Endodermal cell (in vitro differentiated cells): ENCODE data around the gene CCL3. TPM values are rescaled to one million over a fixed set of nuclear protein-coding genes. Genes with fewer than 3 reads are reported as not detected.

Experiments
- DNase-seq: peaks from one replicate; pipeline ENCODE4 v3.0.0-alpha.2; 2017
- H3K27ac ChIP-seq: 2 replicates; pipeline ENCODE4 v1.5.1; 2013; ENCODE audit warnings: mild to moderate bottlenecking, low read depth, low read length, moderate library complexity
- H3K27me3 ChIP-seq: 2 replicates; pipeline ENCODE4 v1.6.1; 2013; ENCODE audit warnings: mild to moderate bottlenecking, low read length, moderate library complexity; ENCODE audit not compliant: insufficient read depth, control insufficient read depth, poor library complexity, severe bottlenecking
- H3K36me3 ChIP-seq: 2 replicates; pipeline ENCODE4 v1.7.0; 2013; ENCODE audit warnings: mild to moderate bottlenecking, low read length, moderate library complexity; ENCODE audit not compliant: control insufficient read depth, insufficient read depth
- H3K4me1 ChIP-seq: one replicate; pipeline ENCODE4 v1.7.0; 2013; ENCODE audit warnings: low read length; ENCODE audit not compliant: control insufficient read depth, insufficient read depth
- H3K4me3 ChIP-seq: 2 replicates; pipeline ENCODE4 v1.5.1; 2013; ENCODE audit warnings: mild to moderate bottlenecking, low read length, moderate library complexity
- H3K9ac ChIP-seq: 2 replicates; pipeline ENCODE4 v1.6.1; 2013; ENCODE audit warnings: mild to moderate bottlenecking, low read length, moderate library complexity; ENCODE audit not compliant: poor library complexity, severe bottlenecking; ENCODE audit errors: extremely low read depth
- H3K9me3 ChIP-seq: 2 replicates; pipeline ENCODE4 v1.6.1; 2013; ENCODE audit warnings: mild to moderate bottlenecking, low read length, moderate library complexity; ENCODE audit not compliant: control insufficient read depth
- H3K27ac Mint-ChIP-seq: 2 replicates; pipeline ENCODE4 v1.8.0; 2020; ENCODE audit warnings: mixed read lengths
- H3K27me3 Mint-ChIP-seq: 2 replicates; pipeline ENCODE4 v1.8.0; 2021; ENCODE audit warnings: mild to moderate bottlenecking, mixed read lengths; ENCODE audit not compliant: insufficient read depth
- H3K36me3 Mint-ChIP-seq: 2 replicates; pipeline ENCODE4 v1.8.0; 2020; ENCODE audit warnings: low read depth, mixed read lengths
- H3K4me1 Mint-ChIP-seq: 2 replicates; pipeline ENCODE4 v1.8.0; 2020; ENCODE audit warnings: mixed read lengths
- H3K4me3 Mint-ChIP-seq: 2 replicates; pipeline ENCODE4 v1.8.0; 2020; ENCODE audit warnings: mild to moderate bottlenecking, moderate library complexity, mixed read lengths
- H3K9me3 Mint-ChIP-seq: 2 replicates; pipeline ENCODE4 v1.8.0; 2020; ENCODE audit warnings: mild to moderate bottlenecking, mixed read lengths
- CTCF ChIP-seq: fragments of 200-600 bp; sonication (generic); conservative IDR thresholded peaks from 2 replicates; pipeline ENCODE4 v1.5.0; 2021; ENCODE audit warnings: antibody characterized with exemption, mild to moderate bottlenecking
- WGBS, 2 experiments: methylation state at CpG; one replicate each; pipeline versions ENCODE4 v1.1.5 to v1.1.7; 2013; ENCODE audit warnings: missing lambda C conversion rate in 2 of 2, mixed read lengths in 1 of 2; ENCODE audit not compliant: insufficient coverage in 1 of 2, insufficient read length in 1 of 2; 5-methylcytosine and 5-hydroxymethylcytosine counted together
- total RNA-seq, 2 donors: library from RNA; stranded (reverse); fragmentation: NEBNext Ultra II Directional in 1 of 2; extraction: Animal tissue kit (Norgen Biotek cat#: 25700) in 1 of 2; gene quantifications; 2 replicates in 1 of 2; 3 replicates in 1 of 2; pipeline ENCODE4 v1.2.1, GENCODE V29; 2021

Gene CCL3
- total RNA-seq, 2 donors from 2014 or later, result not detected

GRCh38 chr17:36107660-36108059, 17.7 kb upstream of the CCL3 start:
- peaks cover 6% of the 10 kb centered on the region for H3K9me3 Mint-ChIP-seq
- peaks cover 83% of the 10 kb centered on the region for H3K27me3 ChIP-seq
- H3K4me3 ChIP-seq, result no peak overlapping the region
- 92% methylated on average over 3 of the region's 3 CpGs; no CpG with 5 or more reads in 1 of the 2 experiments for WGBS, 2 experiments
- H3K4me1 ChIP-seq, result no peaks in the 10 kb centered on the region
- DNase-seq, result peak; percentile 13
- peaks cover 14% of the 10 kb centered on the region for H3K4me1 Mint-ChIP-seq
- no peak for TF ChIP-seq CTCF
- H3K27ac Mint-ChIP-seq, result no peak overlapping the region
- H3K9me3 ChIP-seq, result peaks cover 10% of the 10 kb centered on the region
- H3K9ac ChIP-seq, result no peak overlapping the region
- H3K4me3 Mint-ChIP-seq, result no peak overlapping the region
- no peaks in the 10 kb centered on the region for H3K36me3 ChIP-seq
- H3K36me3 Mint-ChIP-seq, result no peaks in the 10 kb centered on the region
- peaks cover 69% of the 10 kb centered on the region for H3K27me3 Mint-ChIP-seq
- H3K27ac ChIP-seq, result no peak overlapping the region

DNA sequence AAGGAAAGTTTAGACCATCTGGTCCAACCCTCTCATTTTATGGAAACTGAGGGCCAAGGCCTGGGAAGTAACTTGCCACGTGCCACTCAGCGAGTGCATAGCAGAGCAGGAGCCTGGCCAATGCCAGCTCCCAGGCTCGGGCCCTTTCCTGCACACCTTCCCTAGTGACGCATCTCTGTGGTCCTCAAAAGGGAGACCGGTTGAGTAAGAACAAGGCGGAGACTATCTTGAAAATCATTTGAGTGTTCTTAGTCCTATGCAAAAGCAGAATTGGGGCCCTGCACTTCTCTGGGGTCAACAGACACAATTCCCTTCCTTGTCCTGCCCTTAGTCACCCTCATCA, 16.5 kb upstream of the CCL3 start:
- no peak for TF ChIP-seq CTCF
- Histone ChIP-seq H3K27me3 (peaks cover 88% of the 10 kb centered on the region), H3K36me3 (no peaks in the 10 kb centered on the region), H3K9ac (no peak overlapping the region), H3K4me3 (no peak overlapping the region), H3K27ac (no peak overlapping the region), H3K4me1 (no peaks in the 10 kb centered on the region), H3K9me3 (no peaks in the 10 kb centered on the region)
- H3K9me3 Mint-ChIP-seq, result no peaks in the 10 kb centered on the region
- DNase-seq, result peak; percentile 13
- no peak overlapping the region for H3K4me3 Mint-ChIP-seq
- no peaks in the 10 kb centered on the region for H3K36me3 Mint-ChIP-seq
- peaks cover 73% of the 10 kb centered on the region for H3K27me3 Mint-ChIP-seq
- H3K27ac Mint-ChIP-seq, result no peak overlapping the region
- WGBS, 2 experiments, result 89 to 100% methylated on average over 6 of the region's 6 CpGs
- H3K4me1 Mint-ChIP-seq, result peaks cover 7% of the 10 kb centered on the region

GRCh38 chr17:36105781-36106492, 16.0 kb upstream of the CCL3 start:
- Mint-ChIP-seq H3K36me3 (no peaks in the 10 kb centered on the region), H3K27me3 (peaks cover 73% of the 10 kb centered on the region), H3K4me3 (no peak overlapping the region), H3K27ac (no peak overlapping the region), H3K9me3 (no peaks in the 10 kb centered on the region), H3K4me1 (peaks cover 2% of the 10 kb centered on the region)
- no peak overlapping the region for H3K4me3 ChIP-seq
- peak; percentile 11 for DNase-seq
- H3K36me3 ChIP-seq, result no peaks in the 10 kb centered on the region
- no peak for TF ChIP-seq CTCF
- H3K9ac ChIP-seq, result no peak overlapping the region
- H3K27ac ChIP-seq, result no peak overlapping the region
- H3K27me3 ChIP-seq, result peaks cover 87% of the 10 kb centered on the region
- H3K4me1 ChIP-seq, result no peaks in the 10 kb centered on the region
- WGBS, 2 experiments, result 93 to 100% methylated on average over 3 of the region's 5 CpGs
- H3K9me3 ChIP-seq, result no peaks in the 10 kb centered on the region
